PC-3 (cell line): ENCODE data around the gene SHISA6.

Experiments used
- EZH2 ChIP-seq: fragments of 300-600 bp; sonication (generic); IDR thresholded peaks from one replicate; pipeline ENCODE4 v1.6.1; 2017; ENCODE audit warnings: antibody characterized with exemption, mild to moderate bottlenecking, low read length; ENCODE audit not compliant: unreplicated experiment
- EZH2phosphoT487 ChIP-seq: fragments of 300-600 bp; sonication (generic); IDR thresholded peaks from 2 replicates; pipeline ENCODE4 v1.6.1; 2018; ENCODE audit warnings: mild to moderate bottlenecking, antibody characterized with exemption, low read length, borderline replicate concordance
- TF ChIP-seq, protein P1 (sequence below): fragments of 300-600 bp; sonication (generic); conservative IDR thresholded peaks from 2 replicates; pipeline ENCODE4 v1.5.1; 2017; ENCODE audit warnings: antibody characterized with exemption, low read depth, mild to moderate bottlenecking, low read length

DNA sequence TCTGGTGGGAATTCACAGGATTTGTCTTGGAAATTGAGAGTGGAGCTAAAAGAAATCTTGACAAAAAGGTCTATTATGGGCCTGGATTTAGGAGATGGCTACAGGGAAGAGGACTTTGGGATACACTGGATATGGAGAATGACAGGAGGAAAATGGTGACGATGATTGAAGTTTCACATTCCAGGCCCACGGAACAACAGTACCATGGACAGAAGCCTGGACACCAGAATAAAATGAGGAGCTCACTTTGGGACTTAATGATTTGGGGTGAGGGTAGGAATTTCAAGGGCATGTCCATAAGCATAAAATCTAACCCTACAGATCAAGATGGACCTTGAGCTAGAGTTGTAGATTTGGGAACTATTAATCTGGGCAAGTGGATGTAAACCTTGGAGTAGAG is 309.4 kb downstream of the SHISA6 start:
- TF ChIP-seq, protein P1, sequence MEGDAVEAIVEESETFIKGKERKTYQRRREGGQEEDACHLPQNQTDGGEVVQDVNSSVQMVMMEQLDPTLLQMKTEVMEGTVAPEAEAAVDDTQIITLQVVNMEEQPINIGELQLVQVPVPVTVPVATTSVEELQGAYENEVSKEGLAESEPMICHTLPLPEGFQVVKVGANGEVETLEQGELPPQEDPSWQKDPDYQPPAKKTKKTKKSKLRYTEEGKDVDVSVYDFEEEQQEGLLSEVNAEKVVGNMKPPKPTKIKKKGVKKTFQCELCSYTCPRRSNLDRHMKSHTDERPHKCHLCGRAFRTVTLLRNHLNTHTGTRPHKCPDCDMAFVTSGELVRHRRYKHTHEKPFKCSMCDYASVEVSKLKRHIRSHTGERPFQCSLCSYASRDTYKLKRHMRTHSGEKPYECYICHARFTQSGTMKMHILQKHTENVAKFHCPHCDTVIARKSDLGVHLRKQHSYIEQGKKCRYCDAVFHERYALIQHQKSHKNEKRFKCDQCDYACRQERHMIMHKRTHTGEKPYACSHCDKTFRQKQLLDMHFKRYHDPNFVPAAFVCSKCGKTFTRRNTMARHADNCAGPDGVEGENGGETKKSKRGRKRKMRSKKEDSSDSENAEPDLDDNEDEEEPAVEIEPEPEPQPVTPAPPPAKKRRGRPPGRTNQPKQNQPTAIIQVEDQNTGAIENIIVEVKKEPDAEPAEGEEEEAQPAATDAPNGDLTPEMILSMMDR, result no peak
- TF ChIP-seq EZH2 (no peak), EZH2phosphoT487 (no peak)
